Amniotic stem cell (primary cell): ENCODE data around the gene BAHD1.
"Not testable (repeated sequence)": the region's sequence is repeated elsewhere in the genome, so short reads cannot be mapped to it uniquely, and the experiment has no call there.

ENCODE experiments used
- DNase-seq: peaks from one replicate; lab custom pipeline; 2025; lab: John Stamatoyannopoulos, UW

Gene BAHD1

GRCh38 chr15:40445421-40445922 is 4.7 kb downstream of the BAHD1 start:
- DNase-seq = no peak

- DNase-seq = no peak
Observed at GRCh38 chr15:40446144-40446543, 5.4 kb downstream of the BAHD1 start.

GRCh38 chr15:40448354-40448753 is 7.6 kb downstream of the BAHD1 start:
- DNase-seq = no peak

- no peak for DNase-seq
Observed at GRCh38 chr15:40449275-40449674, 8.5 kb downstream of the BAHD1 start.

GRCh38 chr15:40450047-40450446 is 9.3 kb downstream of the BAHD1 start:
- no peak for DNase-seq

- DNase-seq = no peak
Observed at GRCh38 chr15:40451527-40452158, 10.9 kb downstream of the BAHD1 start.

GRCh38 chr15:40452296-40453090 is 11.7 kb downstream of the BAHD1 start:
- DNase-seq = no peak

- not testable (repeated sequence) for DNase-seq
Observed at GRCh38 chr15:40453941-40454340, 13.2 kb downstream of the BAHD1 start.

GRCh38 chr15:40454904-40455391 is 14.2 kb downstream of the BAHD1 start:
- no peak for DNase-seq

- no peak for DNase-seq
Observed at GRCh38 chr15:40456299-40456712, 15.6 kb downstream of the BAHD1 start.

GRCh38 chr15:40456738-40457137 is 16.0 kb downstream of the BAHD1 start:
- DNase-seq = no peak

GRCh38 chr15:40458495-40459371 is 18.0 kb downstream of the BAHD1 start:
- no peak for DNase-seq

GRCh38 chr15:40459391-40460015 is 18.8 kb downstream of the BAHD1 start:
- DNase-seq = no peak

GRCh38 chr15:40460404-40460803 is 19.7 kb downstream of the BAHD1 start:
- no peak for DNase-seq

- DNase-seq = no peak
Observed at GRCh38 chr15:40461958-40462357, 21.2 kb downstream of the BAHD1 start.

- no peak for DNase-seq
Observed at GRCh38 chr15:40463279-40463678, 22.5 kb downstream of the BAHD1 start.

- no peak for DNase-seq
Observed at GRCh38 chr15:40463886-40464545, 23.3 kb downstream of the BAHD1 start.

- no peak for DNase-seq
Observed at GRCh38 chr15:40464595-40465185, 23.9 kb downstream of the BAHD1 start.

- DNase-seq = no peak
Observed at GRCh38 chr15:40465939-40466338, 25.2 kb downstream of the BAHD1 start.

GRCh38 chr15:40466426-40467260 is 25.9 kb downstream of the BAHD1 start:
- DNase-seq = no peak
